H1 (cell line): ENCODE data around the gene FLT1. TPM values are rescaled to one million over a fixed set of nuclear protein-coding genes. Genes with fewer than 3 reads are reported as not detected.

Source experiments
- CTCF ChIA-PET: fragments of 300-600 bp; sonication (Branson Sonifier 250); formaldehyde crosslinking; loops from one replicate; lab custom pipeline; 2021; ENCODE audit not compliant: partially characterized antibody; lab: Charles Lee
- POLR2A ChIA-PET: fragments of 300-600 bp; sonication (Branson Sonifier 250); formaldehyde crosslinking; loops from one replicate; lab custom pipeline; 2021; ENCODE audit warnings: inconsistent platforms; ENCODE audit not compliant: partially characterized antibody; lab: Charles Lee
- DNase-seq, 2 experiments: peaks; one replicate each; pipeline versions ENCODE4 v3.0.0 to v3.0.0-alpha.2; 2010 to 2022; ENCODE audit warnings: low spot score in 2 of 2, low read depth in 1 of 2, mixed read lengths in 1 of 2
- FAIRE-seq: peaks from 2 replicates; lab custom pipeline; 2011; peaks lifted over from hg19 to GRCh38; lab: Jason Lieb, UNC
- H2AFZ ChIP-seq: 2 replicates; pipeline ENCODE4 v1.8.1; 2012; ENCODE audit warnings: low read length, inconsistent platforms
- H2AK5ac ChIP-seq: 2 replicates; pipeline ENCODE4 v1.6.1; 2013; ENCODE audit warnings: low read depth, low read length
- H2BK120ac ChIP-seq: replicated peaks from 2 replicates; pipeline ENCODE3; 2013; ENCODE audit warnings: low read depth, low read length, inconsistent platforms
- H2BK12ac ChIP-seq: 2 replicates; pipeline ENCODE4 v1.6.1; 2013; ENCODE audit warnings: low read depth, low read length
- H2BK15ac ChIP-seq: 2 replicates; pipeline ENCODE4 v1.6.1; 2013; ENCODE audit warnings: low read length
- H2BK20ac ChIP-seq: 2 replicates; pipeline ENCODE4 v1.6.1; 2013; ENCODE audit warnings: low read length
- H2BK5ac ChIP-seq: 2 replicates; pipeline ENCODE4 v1.6.1; 2013; ENCODE audit warnings: low read depth, low read length
- H3K14ac ChIP-seq: 2 replicates; pipeline ENCODE4 v1.6.1; 2013; ENCODE audit warnings: inconsistent platforms; ENCODE audit not compliant: insufficient read length
- H3K18ac ChIP-seq: 2 replicates; pipeline ENCODE4 v1.6.1; 2013; ENCODE audit warnings: low read length; ENCODE audit errors: extremely low read depth
- H3K23ac ChIP-seq: 2 replicates; pipeline ENCODE4 v1.6.1; 2013; ENCODE audit warnings: inconsistent platforms; ENCODE audit not compliant: insufficient read length
- H3K23me2 ChIP-seq: 2 replicates; pipeline ENCODE4 v1.6.1; 2013; ENCODE audit warnings: low read depth, low read length
- H3K27ac ChIP-seq: 2 replicates; pipeline ENCODE4 v1.6.1; 2011; ENCODE audit warnings: low read depth, low read length, inconsistent platforms
- H3K27me3 ChIP-seq, 4 experiments: replicated peaks in 1 of 4; 1 replicate in 1 of 4; 2 replicates in 3 of 4; pipeline versions ENCODE4 v1.6.1 to v1.8.1; 2011 to 2013; ENCODE audit warnings: low read length in 3 of 4, mild to moderate bottlenecking in 3 of 4, inconsistent platforms in 2 of 4, mixed read lengths in 2 of 4, moderate library complexity in 1 of 4; ENCODE audit not compliant: control insufficient read depth in 3 of 4, insufficient read depth in 3 of 4; ENCODE audit errors: extremely low read depth in 1 of 4
- H3K36me3 ChIP-seq, 4 experiments: 2 replicates each; pipeline versions ENCODE4 v1.6.1 to v1.8.1; 2011 to 2013; ENCODE audit warnings: mild to moderate bottlenecking in 4 of 4, low read length in 3 of 4, moderate library complexity in 2 of 4, control low read depth in 1 of 4, inconsistent platforms in 1 of 4; ENCODE audit not compliant: insufficient read depth in 4 of 4, control insufficient read depth in 2 of 4
- H3K4ac ChIP-seq: replicated peaks from 2 replicates; pipeline ENCODE3; 2013; ENCODE audit warnings: low read length, low read depth, mixed read lengths, inconsistent platforms; ENCODE audit not compliant: insufficient read length
- H3K4me1 ChIP-seq, 4 experiments: replicated peaks in 1 of 4; 1 replicate in 1 of 4; 2 replicates in 3 of 4; pipeline versions ENCODE4 v1.6.1 to v1.8.1; 2011 to 2013; ENCODE audit warnings: low read length in 3 of 4, inconsistent platforms in 2 of 4, mixed read lengths in 1 of 4; ENCODE audit not compliant: insufficient read depth in 4 of 4, control insufficient read depth in 3 of 4
- H3K4me2 ChIP-seq, 2 experiments: 2 replicates each; pipeline versions ENCODE4 v1.6.1 to v1.8.1; 2011 to 2013; ENCODE audit warnings: low read depth in 2 of 2, low read length in 2 of 2, control low read depth in 1 of 2, inconsistent platforms in 1 of 2, mild to moderate bottlenecking in 1 of 2; ENCODE audit not compliant: insufficient read depth in 1 of 2
- H3K4me3 ChIP-seq, 4 experiments: fragments of 200-600, 300-600 bp in 1 of 4; sonication (generic), shearing (Covaris generic), sonication (Bioruptor Twin) in 1 of 4; 2 replicates each; pipeline versions ENCODE4 v1.5.1 to v1.8.1; 2011 to 2016; ENCODE audit warnings: low read length in 4 of 4, low read depth in 3 of 4, control low read depth in 2 of 4, inconsistent platforms in 2 of 4, mild to moderate bottlenecking in 2 of 4, mixed read lengths in 1 of 4, moderate library complexity in 1 of 4; ENCODE audit not compliant: insufficient read depth in 2 of 4; ENCODE audit errors: extremely low read depth in 1 of 4
- H3K56ac ChIP-seq: replicated peaks from 2 replicates; pipeline ENCODE3; 2013; ENCODE audit warnings: low read depth, mild to moderate bottlenecking, mixed read lengths, low read length, inconsistent platforms; ENCODE audit not compliant: insufficient read length
- H3K79me1 ChIP-seq: 2 replicates; pipeline ENCODE4 v1.6.1; 2013; ENCODE audit warnings: low read depth, low read length, control low read depth
- H3K79me2 ChIP-seq, 2 experiments: 2 replicates each; pipeline versions ENCODE4 v1.6.1 to v1.8.1; 2012 to 2013; ENCODE audit warnings: low read length in 2 of 2, mild to moderate bottlenecking in 2 of 2, inconsistent platforms in 1 of 2; ENCODE audit not compliant: insufficient read depth in 2 of 2, control insufficient read depth in 1 of 2
- H3K9ac ChIP-seq, 4 experiments: replicated peaks in 1 of 4; 1 replicate in 1 of 4; 2 replicates in 3 of 4; pipeline versions ENCODE4 v1.6.1 to v1.8.1; 2011 to 2013; ENCODE audit warnings: low read depth in 3 of 4, low read length in 3 of 4, control low read depth in 2 of 4, mild to moderate bottlenecking in 2 of 4, moderate library complexity in 2 of 4, inconsistent platforms in 1 of 4; ENCODE audit errors: extremely low read depth in 1 of 4
- H3K9me3 ChIP-seq, 2 experiments: 2 replicates each; pipeline versions ENCODE4 v1.6.1 to v1.8.1; 2012 to 2013; ENCODE audit warnings: mild to moderate bottlenecking in 2 of 2, moderate library complexity in 2 of 2, control low read depth in 1 of 2, inconsistent platforms in 1 of 2, low read depth in 1 of 2, low read length in 1 of 2, mixed read lengths in 1 of 2; ENCODE audit not compliant: insufficient read depth in 2 of 2
- H4K20me1 ChIP-seq, 2 experiments: replicated peaks in 1 of 2; 2 replicates each; pipeline versions ENCODE3 to v1.8.1; 2011 to 2013; ENCODE audit warnings: inconsistent platforms in 2 of 2, low read length in 2 of 2, mild to moderate bottlenecking in 1 of 2; ENCODE audit not compliant: insufficient read depth in 2 of 2, control insufficient read depth in 1 of 2
- H4K5ac ChIP-seq: 2 replicates; pipeline ENCODE4 v1.6.1; 2013; ENCODE audit warnings: low read length, low read depth, mixed read lengths, inconsistent platforms; ENCODE audit not compliant: insufficient read length
- H4K8ac ChIP-seq: 2 replicates; pipeline ENCODE4 v1.8.0; 2013; ENCODE audit warnings: mild to moderate bottlenecking, moderate library complexity, low read length, inconsistent platforms; ENCODE audit not compliant: insufficient read depth; ENCODE audit errors: extremely low read depth
- H4K91ac ChIP-seq: replicated peaks from 2 replicates; pipeline ENCODE3; 2013; ENCODE audit warnings: low read length, mixed read lengths, inconsistent platforms; ENCODE audit not compliant: insufficient read length
- BACH1 ChIP-seq: IDR thresholded peaks from 2 replicates; pipeline ENCODE4 v1.6.1; 2012; ENCODE audit warnings: low read length, improper control_type of control experiment
- BRCA1 ChIP-seq: IDR thresholded peaks from 2 replicates; pipeline ENCODE4 v1.6.1; 2012; ENCODE audit warnings: low read depth, low read length, improper control_type of control experiment
- CHD1 ChIP-seq: IDR thresholded peaks from 2 replicates; pipeline ENCODE4 v1.6.1; 2012; ENCODE audit warnings: low read depth, low read length, improper control_type of control experiment
- EGR1 ChIP-seq: IDR thresholded peaks from 2 replicates; pipeline ENCODE4 v1.6.1; 2011; ENCODE audit warnings: low read depth, low read length, borderline replicate concordance
- GTF2F1 ChIP-seq: IDR thresholded peaks from 2 replicates; pipeline ENCODE4 v1.6.1; 2012; ENCODE audit warnings: low read depth, low read length, improper control_type of control experiment, borderline replicate concordance
- KDM5A ChIP-seq: fragments of 200-600 bp; IDR thresholded peaks from 2 replicates; pipeline ENCODE4 v1.7.1; 2012; ENCODE audit warnings: mild to moderate bottlenecking, low read length, inconsistent platforms, mixed read lengths
- MAFK ChIP-seq: IDR thresholded peaks from 2 replicates; pipeline ENCODE4 v1.6.1; 2012; ENCODE audit warnings: low read depth, mild to moderate bottlenecking, improper control_type of control experiment, low read length
- POLR2A ChIP-seq, 2 experiments: IDR thresholded peaks; 1 replicate in 1 of 2; 2 replicates in 1 of 2; pipeline ENCODE4 v1.6.1; 2011; ENCODE audit warnings: low read depth in 2 of 2, low read length in 2 of 2, mild to moderate bottlenecking in 2 of 2; ENCODE audit errors: control extremely low read depth in 1 of 2
- POU5F1 ChIP-seq: IDR thresholded peaks from 2 replicates; pipeline ENCODE4 v1.6.1; 2011; ENCODE audit warnings: low read depth, mild to moderate bottlenecking, low read length, moderate library complexity
- RFX5 ChIP-seq: IDR thresholded peaks from 2 replicates; pipeline ENCODE4 v1.6.1; 2011; ENCODE audit warnings: low read depth, low read length, improper control_type of control experiment, borderline replicate concordance
- RXRA ChIP-seq: IDR thresholded peaks from 2 replicates; pipeline ENCODE4 v1.6.1; 2011; ENCODE audit warnings: low read depth, mild to moderate bottlenecking, low read length, moderate library complexity; ENCODE audit not compliant: insufficient read depth
- SP4 ChIP-seq: IDR thresholded peaks from 2 replicates; pipeline ENCODE4 v1.6.1; 2012; ENCODE audit warnings: low read length, inconsistent platforms
- TAF1 ChIP-seq: IDR thresholded peaks from 2 replicates; pipeline ENCODE4 v1.6.1; 2011; ENCODE audit warnings: mild to moderate bottlenecking, low read depth, low read length
- TCF12 ChIP-seq: IDR thresholded peaks from 2 replicates; pipeline ENCODE4 v1.6.1; 2011; ENCODE audit warnings: low read depth, mild to moderate bottlenecking, low read length
- ZNF274 ChIP-seq: IDR thresholded peaks from 2 replicates; pipeline ENCODE4 v1.7.0; 2012; ENCODE audit warnings: low read length, borderline replicate concordance; ENCODE audit errors: extremely low read depth
- WGBS, 2 experiments: shearing (Covaris generic) in 1 of 2; methylation state at CpG; one replicate each; pipeline versions ENCODE4 v1.1.6 to v1.1.7; 2013 to 2015; ENCODE audit warnings: low lambda C conversion rate in 2 of 2, mixed read lengths in 2 of 2, inconsistent platforms in 1 of 2, low coverage in 1 of 2, missing lambda C conversion rate in 1 of 2; ENCODE audit not compliant: insufficient replicate concordance in 2 of 2, insufficient coverage in 1 of 2, insufficient read length in 1 of 2; ENCODE audit errors: extremely low coverage in 1 of 2, missing lambda C conversion rate in 1 of 2; 5-methylcytosine and 5-hydroxymethylcytosine counted together
- polyA plus RNA-seq, 7 experiments: library from polyadenylated mRNA; depleted of rRNA in 3 of 7; stranded (reverse) in 5 of 7; unstranded in 2 of 7; fragments of >200 nt in 5 of 7; fragments of 200-250 nt in 2 of 7; gene quantifications; 1 replicate in 5 of 7; 2 replicates in 1 of 7; 4 replicates in 1 of 7; pipeline versions ENCODE4 v1.2.1 to v1.2.3, GENCODE V29; 2011 to 2013; ENCODE audit warnings: missing spikeins in 2 of 7, mixed read lengths in 2 of 7
- total RNA-seq: library from RNA; stranded (reverse); fragmentation: NEBNext Ultra II Directional; extraction: Animal tissue kit (Norgen Biotek cat#: 25700); gene quantifications from 2 replicates; pipeline ENCODE4 v1.2.1, GENCODE V29; 2021
- TF ChIP-seq, protein P1 (sequence below): IDR thresholded peaks from 2 replicates; pipeline ENCODE4 v1.6.1; 2012; ENCODE audit warnings: inconsistent platforms

Gene FLT1
- total and polyA plus RNA-seq, 2 of the 8 experiments (the other 6 are each of a cell fraction or from before 2014, with no cell fraction given), result 19.7 to 90.2 TPM

DNA sequence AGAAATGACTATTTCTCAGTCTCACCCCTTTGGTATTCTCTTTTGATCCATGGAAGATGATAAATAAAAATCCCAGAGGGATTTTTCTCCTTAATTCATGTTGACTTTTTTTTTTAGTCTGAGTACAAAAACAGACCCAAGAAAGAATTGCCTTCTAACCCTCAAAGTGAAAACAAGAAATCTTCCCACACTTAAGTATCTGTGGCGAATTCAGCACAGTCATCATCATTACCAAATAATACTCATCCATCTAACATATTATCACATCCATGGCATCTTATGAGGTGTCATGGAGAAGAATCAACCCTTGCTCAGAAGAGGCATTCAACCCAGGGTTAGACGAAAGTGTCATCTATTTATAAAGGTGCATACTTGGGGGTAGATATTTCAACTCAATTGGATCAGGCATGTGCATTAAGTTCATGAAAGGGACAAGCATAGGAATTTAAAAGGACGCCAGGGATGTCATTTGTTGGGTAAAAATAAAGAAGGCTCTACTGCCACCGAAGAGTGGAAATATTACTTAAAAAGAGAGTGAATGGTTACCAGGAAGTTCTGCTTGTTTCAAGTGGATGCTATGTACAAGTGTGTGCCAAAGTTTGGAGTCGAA lies 101.9 kb downstream of the FLT1 start:
- Histone ChIP-seq H3K79me1 (no peaks in the 10 kb centered on the region), H3K14ac (no peak overlapping the region), H2BK5ac (no peak overlapping the region), H3K79me2 (no peaks in the 10 kb centered on the region; a peak in 1 of 4 replicates), H2BK12ac (no peak overlapping the region), H3K18ac (no peak overlapping the region), H3K9ac (no peak overlapping the region), H2BK15ac (no peak overlapping the region), H4K8ac (no peak overlapping the region), H4K91ac (no peak overlapping the region), H2BK120ac (no peak overlapping the region), H3K23ac (no peak overlapping the region), H3K27ac (no peak overlapping the region), H2AFZ (no peak overlapping the region), H4K5ac (no peak overlapping the region), H3K4me2 (no peak overlapping the region), H2BK20ac (no peak overlapping the region), H3K4me1 (peaks cover 0 to 10% (median 0%) of the 10 kb centered on the region in 4 experiments; a peak in 3 of 7 replicates), H3K23me2 (no peaks in the 10 kb centered on the region), H2AK5ac (no peak overlapping the region), H3K4ac (no peak overlapping the region), H3K27me3 (no peaks in the 10 kb centered on the region), H3K36me3 (peaks cover 9 to 64% (median 42%) of the 10 kb centered on the region in 4 experiments), H3K4me3 (no peak overlapping the region), H3K9me3 (no peaks in the 10 kb centered on the region), H4K20me1 (peaks cover 1 to 2% of the 10 kb centered on the region in 2 experiments), H3K56ac (no peak overlapping the region)
- FAIRE-seq (no peak), DNase-seq (no peak)
- 87% methylated on average over 5 of the region's 5 CpGs; no CpG with 5 or more reads in 1 of the 2 experiments for WGBS, 2 experiments
- ChIA-PET POLR2A (no interaction called here), CTCF (no interaction called here)
- TF ChIP-seq MAFK, result no peak
- no peak for TF ChIP-seq BRCA1
- no peak for TF ChIP-seq POLR2A (IDR thresholded peaks at IDR 0.05; ENCODE audit: control extremely low read depth in 1 of 2, low read depth in 2 of 2, low read length in 2 of 2)
- no peak for TF ChIP-seq TAF1
- no peak for TF ChIP-seq KDM5A
- TF ChIP-seq, protein P1, sequence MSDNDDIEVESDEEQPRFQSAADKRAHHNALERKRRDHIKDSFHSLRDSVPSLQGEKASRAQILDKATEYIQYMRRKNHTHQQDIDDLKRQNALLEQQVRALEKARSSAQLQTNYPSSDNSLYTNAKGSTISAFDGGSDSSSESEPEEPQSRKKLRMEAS, result no peak
- no peak for TF ChIP-seq POU5F1
- TF ChIP-seq SP4, result no peak
- no peak for TF ChIP-seq EGR1
- no peak for TF ChIP-seq BACH1
- no peak for TF ChIP-seq ZNF274
- no peak for TF ChIP-seq RFX5
- TF ChIP-seq TCF12, result no peak
- no peak for TF ChIP-seq RXRA
- TF ChIP-seq GTF2F1, result no peak
- no peak for TF ChIP-seq CHD1
